ENCODE data around the gene MIOS.

The MIOS gene

GRCh38 chr7:7583731-7584130 lies 17.0 kb downstream of the MIOS start:
- DNase-seq (ENCODE audit: insufficient read length, low spot score) (no peak), FAIRE-seq (peak; percentile 50)
- no peak for TF ChIP-seq POLR2A (IDR thresholded peaks at IDR 0.05; ENCODE audit: low read depth, low read length)

GRCh38 chr7:7584653-7585052 lies 18.0 kb downstream of the MIOS start:
- FAIRE-seq (no peak), DNase-seq (ENCODE audit: insufficient read length, low spot score) (no peak)
- TF ChIP-seq POLR2A (IDR thresholded peaks at IDR 0.05; ENCODE audit: low read depth, low read length), result no peak

DNA sequence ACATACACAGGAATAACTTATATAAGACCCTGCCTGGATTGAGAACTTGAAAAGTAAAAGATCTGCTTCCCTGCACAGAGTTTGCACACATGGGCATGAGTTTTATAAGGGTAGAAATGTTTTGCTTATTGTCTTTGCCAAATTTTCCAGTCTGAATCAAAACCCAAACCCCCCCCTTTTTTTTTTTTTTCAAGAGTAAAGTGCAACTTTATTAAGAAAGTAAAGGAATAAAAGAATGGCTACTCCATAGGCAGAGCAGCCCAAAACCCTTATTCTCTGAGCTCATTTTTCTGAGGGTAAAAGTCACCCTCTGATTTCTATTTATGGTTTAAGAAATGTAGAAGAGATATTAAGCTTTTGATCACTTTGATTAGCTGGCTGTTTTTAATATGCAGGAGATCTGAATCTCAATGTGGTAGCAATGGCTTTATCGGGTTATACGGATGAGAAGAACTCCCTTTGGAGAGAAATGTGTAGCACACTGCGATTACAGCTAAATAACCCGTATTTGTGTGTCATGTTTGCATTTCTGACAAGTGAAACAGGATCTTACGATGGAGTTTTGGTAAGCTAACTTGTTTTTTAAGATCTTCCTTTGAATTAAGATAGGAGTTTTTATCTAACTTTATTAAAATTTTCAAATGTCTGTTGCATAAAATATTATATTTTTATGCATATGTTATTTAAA lies 18.7 kb downstream of the MIOS start:
- FAIRE-seq (peak; percentile 89), DNase-seq (ENCODE audit: insufficient read length, low spot score) (no peak)
- TF ChIP-seq POLR2A (IDR thresholded peaks at IDR 0.05; ENCODE audit: low read depth, low read length), result no peak

DNA sequence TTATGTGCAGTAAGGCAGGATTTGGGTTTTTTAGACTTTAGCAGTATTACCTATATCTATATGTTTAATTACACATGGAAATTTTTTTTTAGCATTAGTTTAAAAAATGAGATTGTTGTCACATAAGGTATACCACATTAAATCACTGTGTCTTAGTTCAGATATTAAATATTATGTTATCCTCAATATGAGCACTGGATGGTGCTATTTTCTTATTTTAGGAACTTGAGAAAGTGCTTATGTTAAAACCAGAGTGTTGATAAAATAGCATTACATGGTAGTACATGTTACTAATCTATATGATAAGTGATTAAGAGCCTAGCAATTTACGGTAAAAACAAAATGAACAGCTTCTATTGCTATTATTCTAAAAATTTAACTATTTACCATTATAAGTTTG lies 28.8 kb downstream of the MIOS start:
- DNase-seq (ENCODE audit: insufficient read length, low spot score) (peak; percentile 10), FAIRE-seq (peak; percentile 86)
- no peak for TF ChIP-seq POLR2A (IDR thresholded peaks at IDR 0.05; ENCODE audit: low read depth, low read length)

DNA sequence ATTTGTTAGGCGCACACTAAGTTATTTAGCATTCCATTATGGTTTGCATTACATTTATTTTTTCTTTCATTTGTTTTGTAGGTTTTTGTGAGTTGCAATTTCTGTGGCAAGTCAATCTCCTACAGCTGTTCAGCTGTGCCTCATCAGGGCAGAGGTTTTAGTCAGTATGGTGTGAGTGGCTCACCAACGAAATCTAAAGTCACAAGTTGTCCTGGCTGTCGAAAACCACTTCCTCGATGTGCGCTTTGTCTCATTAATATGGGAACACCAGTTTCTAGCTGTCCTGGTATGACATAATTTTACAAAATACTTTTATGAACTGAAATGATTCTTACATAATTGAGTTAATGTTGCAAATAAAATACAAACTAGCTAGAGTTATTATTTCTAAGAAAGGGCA lies 29.5 kb downstream of the MIOS start:
- FAIRE-seq, result no peak
- DNase-seq (ENCODE audit: insufficient read length, low spot score), result no peak
- no peak for TF ChIP-seq POLR2A (IDR thresholded peaks at IDR 0.05; ENCODE audit: low read depth, low read length)

- FAIRE-seq (no peak), DNase-seq (ENCODE audit: insufficient read length, low spot score) (no peak)
- TF ChIP-seq POLR2A (IDR thresholded peaks at IDR 0.05; ENCODE audit: low read depth, low read length), result no peak
Observed at GRCh38 chr7:7607010-7607409, 40.3 kb downstream of the MIOS start.

- DNase-seq (ENCODE audit: insufficient read length, low spot score), result no peak
- no peak for TF ChIP-seq POLR2A (IDR thresholded peaks at IDR 0.05; ENCODE audit: low read depth, low read length)
- no peak for FAIRE-seq
Observed at GRCh38 chr7:7609330-7609729, 42.6 kb downstream of the MIOS start.

DNA sequence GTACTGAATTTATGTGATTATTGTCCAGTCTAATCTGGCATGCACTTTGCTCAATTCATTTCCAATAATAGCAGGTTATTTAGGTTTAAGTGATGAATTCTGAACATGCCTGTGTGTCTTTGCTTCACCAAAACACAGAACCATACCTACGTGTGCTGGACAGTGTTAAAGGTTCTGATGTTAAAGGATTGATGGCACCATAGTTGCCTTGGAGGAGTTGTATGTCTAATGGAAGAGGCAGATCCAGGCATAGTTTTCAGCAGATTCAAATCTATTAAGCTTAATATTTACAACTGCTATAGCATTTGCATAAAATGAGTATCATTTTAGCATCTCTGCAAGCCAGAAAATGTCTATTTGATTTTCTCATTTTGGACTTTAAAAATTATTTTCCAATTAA lies 45.8 kb downstream of the MIOS start:
- no peak for DNase-seq (ENCODE audit: insufficient read length, low spot score)
- peak; percentile 81 for FAIRE-seq
- no peak for TF ChIP-seq POLR2A (IDR thresholded peaks at IDR 0.05; ENCODE audit: low read depth, low read length)

- peak; percentile 43 for FAIRE-seq
- DNase-seq (ENCODE audit: insufficient read length, low spot score), result no peak
- no peak for TF ChIP-seq POLR2A (IDR thresholded peaks at IDR 0.05; ENCODE audit: low read depth, low read length)
Observed at GRCh38 chr7:7613210-7613609, 46.5 kb downstream of the MIOS start.

DNA sequence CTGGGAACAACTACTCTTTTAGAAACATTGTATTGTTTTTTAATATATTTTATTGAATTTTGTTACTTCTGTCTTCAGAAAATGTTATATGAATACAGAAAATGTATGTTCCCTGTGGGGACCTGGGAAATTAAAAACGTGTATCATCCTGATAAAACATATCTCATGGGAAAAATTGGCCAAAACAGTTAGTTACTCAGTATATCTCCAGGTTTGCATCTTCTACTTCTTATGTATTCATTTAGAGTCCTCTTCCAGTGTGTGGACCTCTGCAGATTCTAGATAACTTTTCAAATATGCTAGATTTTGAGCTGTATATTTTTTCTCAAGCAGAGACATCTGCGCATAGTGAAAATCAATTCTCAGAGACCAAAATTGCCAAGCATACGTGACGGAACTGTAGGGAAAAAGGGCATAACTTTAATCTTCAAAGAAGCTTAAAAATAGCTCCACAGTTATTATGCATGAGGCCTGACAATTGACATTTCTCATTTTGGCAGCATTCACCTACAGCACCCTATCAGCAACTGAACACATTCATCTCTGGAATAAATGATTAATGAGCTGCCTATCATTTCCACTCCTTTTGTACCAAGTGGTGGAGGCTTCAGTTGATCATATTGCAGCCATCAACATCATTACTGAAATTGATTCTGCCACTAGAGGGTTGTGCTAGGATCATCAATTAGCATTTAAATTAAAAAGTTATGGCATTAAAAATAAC lies 47.5 kb downstream of the MIOS start:
- no peak for TF ChIP-seq POLR2A (IDR thresholded peaks at IDR 0.05; ENCODE audit: low read depth, low read length)
- DNase-seq (ENCODE audit: insufficient read length, low spot score), result no peak
- no peak for FAIRE-seq

DNA sequence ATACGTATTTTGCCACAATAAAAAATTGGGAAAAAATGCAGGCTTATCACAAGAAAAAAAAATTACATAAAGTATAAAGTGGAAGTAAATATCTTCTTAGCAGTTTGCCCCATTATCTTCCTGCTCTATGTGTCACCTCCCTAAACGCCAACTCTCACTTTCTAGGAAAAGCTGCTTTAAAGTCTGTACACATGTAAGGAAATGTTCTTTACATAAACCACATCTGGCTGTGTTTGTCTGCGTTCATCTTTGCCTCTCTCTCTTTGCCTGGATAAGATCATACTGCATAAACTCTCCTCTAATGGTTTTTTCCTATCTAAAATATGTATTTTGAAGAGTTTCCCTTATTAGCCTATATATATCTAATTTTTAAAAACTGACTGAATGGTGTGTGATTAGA lies 50.9 kb downstream of the MIOS start:
- FAIRE-seq (no peak), DNase-seq (ENCODE audit: insufficient read length, low spot score) (no peak)
- TF ChIP-seq POLR2A (IDR thresholded peaks at IDR 0.05; ENCODE audit: low read depth, low read length), result no peak

DNA sequence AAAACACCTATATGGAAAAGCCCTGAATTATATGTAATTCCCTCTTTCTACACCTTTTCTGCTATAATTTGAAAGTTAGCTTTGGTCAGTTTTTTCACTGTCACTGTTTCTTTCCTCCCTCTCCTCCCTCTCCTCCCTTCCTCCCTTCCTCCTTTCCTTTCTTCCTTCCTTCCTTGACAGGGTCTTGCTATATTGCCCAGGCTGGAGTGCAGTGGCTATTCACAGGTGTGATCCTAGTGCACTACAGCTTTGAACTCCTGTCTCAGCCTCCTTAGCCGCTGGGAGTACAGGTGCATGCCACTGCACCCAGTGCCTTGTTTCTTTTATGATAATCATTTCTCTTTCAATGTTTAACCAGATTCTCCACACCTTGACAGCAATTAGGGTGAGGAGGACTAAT lies 51.7 kb downstream of the MIOS start:
- no peak for TF ChIP-seq POLR2A (IDR thresholded peaks at IDR 0.05; ENCODE audit: low read depth, low read length)
- FAIRE-seq, result no peak
- no peak for DNase-seq (ENCODE audit: insufficient read length, low spot score)

GRCh38 chr7:7620236-7620635 lies 53.6 kb downstream of the MIOS start:
- DNase-seq (ENCODE audit: insufficient read length, low spot score) (no peak), FAIRE-seq (no peak)
- no peak for TF ChIP-seq POLR2A (IDR thresholded peaks at IDR 0.05; ENCODE audit: low read depth, low read length)

DNA sequence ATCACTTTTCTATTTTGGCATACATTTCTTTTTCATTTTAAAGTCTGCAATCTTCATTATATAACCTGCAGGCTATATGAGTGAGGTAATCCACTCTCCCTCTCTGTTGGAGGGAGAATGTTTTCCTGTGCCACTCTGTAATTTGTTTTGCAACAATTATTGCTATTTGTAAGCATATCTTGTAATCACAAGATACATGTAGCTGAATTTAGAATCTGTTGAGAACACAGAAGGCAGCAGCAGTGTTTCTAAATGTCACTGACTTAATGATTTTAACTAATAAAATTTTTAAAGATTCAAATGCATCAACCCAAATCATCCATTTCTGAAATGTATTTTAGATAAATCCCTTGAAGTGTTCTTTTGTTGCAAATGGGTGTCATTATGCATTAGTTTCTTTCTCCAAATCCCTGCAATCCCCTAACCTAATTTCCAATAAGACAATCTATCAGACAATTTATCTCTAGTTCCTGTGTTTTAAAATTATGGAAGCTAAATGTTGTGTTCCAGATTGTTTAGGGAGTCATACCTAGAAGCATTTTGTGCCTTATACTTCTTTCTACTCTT lies 54.0 kb downstream of the MIOS start:
- no peak for TF ChIP-seq POLR2A (IDR thresholded peaks at IDR 0.05; ENCODE audit: low read depth, low read length)
- FAIRE-seq (peak; percentile 64), DNase-seq (ENCODE audit: insufficient read length, low spot score) (no peak)

- FAIRE-seq (no peak), DNase-seq (ENCODE audit: insufficient read length, low spot score) (no peak)
- no peak for TF ChIP-seq POLR2A (IDR thresholded peaks at IDR 0.05; ENCODE audit: low read depth, low read length)
Observed at GRCh38 chr7:7628476-7628875, 61.8 kb downstream of the MIOS start.
